ENCODE data around the gene ADORA1.

- TF ChIP-seq EP300 (IDR thresholded peaks at IDR 0.05; ENCODE audit: borderline replicate concordance in 1 of 2, low read depth in 1 of 2, low read length in 1 of 2) (no peak), EZH2phosphoT487 (IDR thresholded peaks at IDR 0.05; ENCODE audit: borderline replicate concordance, low read depth) (no peak), POLR2AphosphoS5 (IDR thresholded peaks at IDR 0.05; ENCODE audit: low read depth, low read length) (no peak), CTCF (IDR thresholded peaks at IDR 0.05) (no peak), FOXM1 (IDR thresholded peaks at IDR 0.05; ENCODE audit: low read depth) (no peak), TEAD4 (IDR thresholded peaks at IDR 0.05; ENCODE audit: borderline replicate concordance, insufficient read depth) (no peak), PBX3 (IDR thresholded peaks at IDR 0.05) (no peak), USF2 (IDR thresholded peaks at IDR 0.05; ENCODE audit: borderline replicate concordance, low read depth, low read length) (no peak), JUND (IDR thresholded peaks at IDR 0.05) (no peak), MAX (IDR thresholded peaks at IDR 0.05; ENCODE audit: low read depth) (no peak), MEF2A (IDR thresholded peaks at IDR 0.05; ENCODE audit: borderline replicate concordance, low read depth) (no peak)
These were observed 45.4 kb upstream of the ADORA1 start for GRCh38 chr1:203082231-203082505.

Data from SK-N-SH (cell line).